ENCODE results near the gene XPO1. TPM values are rescaled to one million over a fixed set of nuclear protein-coding genes. Genes with fewer than 3 reads are reported as not detected.

The XPO1 gene
- total and polyA plus RNA-seq, 2 experiments from 2014 or later, result 80.6 to 160 TPM

DNA sequence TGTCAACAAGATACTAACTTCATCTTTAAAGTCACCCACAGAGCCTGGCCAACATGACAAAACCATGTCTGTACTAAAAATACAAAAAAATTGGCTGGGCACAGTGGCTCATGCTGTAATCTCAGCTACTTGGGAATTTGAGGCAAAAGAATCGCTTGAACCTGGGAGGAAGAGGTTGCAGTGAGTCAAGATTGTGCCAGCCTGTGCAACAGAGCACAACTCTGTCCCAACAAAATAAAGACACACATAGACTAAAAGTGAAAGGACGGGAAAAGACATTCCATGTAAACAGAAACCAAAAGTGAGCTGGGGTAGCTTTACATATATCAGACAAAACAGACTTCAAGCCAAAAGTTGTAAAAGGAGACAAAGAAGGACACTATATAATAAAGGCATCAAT is 102.1 kb downstream of the XPO1 start:
- DNase-seq (ENCODE audit: low read depth in 1 of 2, low spot score in 1 of 2), result peak in 1 of 2 donors; percentile 33
- TF ChIP-seq, protein P1, sequence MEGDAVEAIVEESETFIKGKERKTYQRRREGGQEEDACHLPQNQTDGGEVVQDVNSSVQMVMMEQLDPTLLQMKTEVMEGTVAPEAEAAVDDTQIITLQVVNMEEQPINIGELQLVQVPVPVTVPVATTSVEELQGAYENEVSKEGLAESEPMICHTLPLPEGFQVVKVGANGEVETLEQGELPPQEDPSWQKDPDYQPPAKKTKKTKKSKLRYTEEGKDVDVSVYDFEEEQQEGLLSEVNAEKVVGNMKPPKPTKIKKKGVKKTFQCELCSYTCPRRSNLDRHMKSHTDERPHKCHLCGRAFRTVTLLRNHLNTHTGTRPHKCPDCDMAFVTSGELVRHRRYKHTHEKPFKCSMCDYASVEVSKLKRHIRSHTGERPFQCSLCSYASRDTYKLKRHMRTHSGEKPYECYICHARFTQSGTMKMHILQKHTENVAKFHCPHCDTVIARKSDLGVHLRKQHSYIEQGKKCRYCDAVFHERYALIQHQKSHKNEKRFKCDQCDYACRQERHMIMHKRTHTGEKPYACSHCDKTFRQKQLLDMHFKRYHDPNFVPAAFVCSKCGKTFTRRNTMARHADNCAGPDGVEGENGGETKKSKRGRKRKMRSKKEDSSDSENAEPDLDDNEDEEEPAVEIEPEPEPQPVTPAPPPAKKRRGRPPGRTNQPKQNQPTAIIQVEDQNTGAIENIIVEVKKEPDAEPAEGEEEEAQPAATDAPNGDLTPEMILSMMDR (IDR thresholded peaks at IDR 0.05; ENCODE audit: low read depth, low read length), result no peak
- H3K36me3 ChIP-seq, result no peaks in the 10 kb centered on the region
- H3K9me3 ChIP-seq (ENCODE audit: low read depth), result no peaks in the 10 kb centered on the region
- no peak overlapping the region for H3K27ac ChIP-seq
- H3K27me3 ChIP-seq, result no peaks in the 10 kb centered on the region
- no peak overlapping the region for H3K4me3 ChIP-seq
- H3K4me1 ChIP-seq (ENCODE audit: low read depth), result peaks cover 23% of the 10 kb centered on the region

DNA sequence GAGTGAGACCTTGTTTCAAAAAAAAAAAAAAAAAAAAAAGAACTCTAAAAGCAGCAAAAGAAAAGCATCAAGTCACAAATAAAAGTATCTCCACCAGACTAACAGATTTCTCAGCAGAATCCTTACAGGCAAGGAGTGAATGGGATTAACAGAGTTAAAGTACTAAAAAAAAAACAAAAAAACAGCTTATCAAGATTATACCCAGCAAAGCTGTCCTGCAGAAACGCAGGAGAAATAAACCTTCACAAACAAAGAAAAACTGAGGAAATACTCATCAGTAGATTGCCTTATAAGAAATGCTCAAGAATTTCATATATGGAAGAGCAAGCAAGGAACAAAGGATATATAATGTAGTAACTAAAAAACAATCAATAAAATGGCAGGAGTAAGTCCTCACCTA is 102.9 kb downstream of the XPO1 start:
- Histone ChIP-seq H3K36me3 (no peaks in the 10 kb centered on the region), H3K9me3 (ENCODE audit: low read depth) (no peaks in the 10 kb centered on the region), H3K4me3 (no peak overlapping the region), H3K27ac (no peak overlapping the region), H3K27me3 (no peaks in the 10 kb centered on the region), H3K4me1 (ENCODE audit: low read depth) (peaks cover 23% of the 10 kb centered on the region)
- TF ChIP-seq, protein P1 (IDR thresholded peaks at IDR 0.05; ENCODE audit: low read depth, low read length), result no peak
- no peak for DNase-seq (ENCODE audit: low read depth in 1 of 2, low spot score in 1 of 2)

DNA sequence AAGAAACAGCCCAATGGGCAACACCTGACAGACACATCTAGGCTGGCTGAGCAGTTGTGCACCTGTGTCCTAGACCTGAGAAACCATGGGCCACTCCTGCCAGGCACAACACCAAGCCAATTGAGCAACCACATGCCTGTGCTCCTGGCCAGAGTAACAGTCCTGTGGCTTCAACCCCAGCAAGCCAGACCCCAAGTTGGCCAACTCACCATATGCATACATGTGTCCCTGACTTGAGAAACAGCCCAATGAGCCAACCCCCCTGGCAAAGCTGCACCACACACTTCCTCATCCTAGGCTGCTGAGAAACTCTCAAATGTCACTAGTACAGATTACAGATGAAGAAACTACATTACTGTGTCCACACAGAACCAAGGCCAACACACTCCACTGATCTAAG is 103.8 kb downstream of the XPO1 start:
- no peaks in the 10 kb centered on the region for H3K9me3 ChIP-seq (ENCODE audit: low read depth)
- DNase-seq (ENCODE audit: low read depth in 1 of 2, low spot score in 1 of 2), result no peak
- H3K27me3 ChIP-seq, result no peaks in the 10 kb centered on the region
- no peaks in the 10 kb centered on the region for H3K36me3 ChIP-seq
- TF ChIP-seq, protein P1 (IDR thresholded peaks at IDR 0.05; ENCODE audit: low read depth, low read length), result no peak
- no peak overlapping the region for H3K4me3 ChIP-seq
- peaks cover 20% of the 10 kb centered on the region for H3K4me1 ChIP-seq (ENCODE audit: low read depth)
- peak overlapping the region; percentile 41 for H3K27ac ChIP-seq

DNA sequence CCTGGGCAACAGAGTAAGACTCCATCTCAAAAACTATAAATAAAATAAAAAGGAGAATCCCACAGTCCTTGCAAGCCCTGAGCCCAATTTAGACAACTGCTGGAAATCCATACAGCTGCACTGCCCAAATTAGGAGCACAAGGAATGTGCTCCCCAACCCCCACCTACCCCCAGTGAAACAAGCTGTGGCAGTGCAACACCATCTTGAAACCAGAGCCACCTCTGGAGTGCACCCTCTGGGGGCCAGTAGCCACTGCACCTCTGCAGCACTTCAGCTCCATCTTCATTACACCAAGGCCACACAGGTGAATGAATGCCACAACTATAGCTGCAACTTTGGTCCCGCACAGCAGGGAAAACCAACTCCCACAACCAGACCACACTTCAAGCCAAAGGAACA is 104.5 kb downstream of the XPO1 start:
- H3K4me1 ChIP-seq (ENCODE audit: low read depth), result peaks cover 16% of the 10 kb centered on the region
- peak in 1 of 2 donors; percentile 28 for DNase-seq (ENCODE audit: low read depth in 1 of 2, low spot score in 1 of 2)
- TF ChIP-seq, protein P1 (IDR thresholded peaks at IDR 0.05; ENCODE audit: low read depth, low read length), result no peak
- no peak overlapping the region for H3K4me3 ChIP-seq
- no peaks in the 10 kb centered on the region for H3K36me3 ChIP-seq
- no peaks in the 10 kb centered on the region for H3K9me3 ChIP-seq (ENCODE audit: low read depth)
- no peaks in the 10 kb centered on the region for H3K27me3 ChIP-seq
- peak overlapping the region; percentile 57 for H3K27ac ChIP-seq

DNA sequence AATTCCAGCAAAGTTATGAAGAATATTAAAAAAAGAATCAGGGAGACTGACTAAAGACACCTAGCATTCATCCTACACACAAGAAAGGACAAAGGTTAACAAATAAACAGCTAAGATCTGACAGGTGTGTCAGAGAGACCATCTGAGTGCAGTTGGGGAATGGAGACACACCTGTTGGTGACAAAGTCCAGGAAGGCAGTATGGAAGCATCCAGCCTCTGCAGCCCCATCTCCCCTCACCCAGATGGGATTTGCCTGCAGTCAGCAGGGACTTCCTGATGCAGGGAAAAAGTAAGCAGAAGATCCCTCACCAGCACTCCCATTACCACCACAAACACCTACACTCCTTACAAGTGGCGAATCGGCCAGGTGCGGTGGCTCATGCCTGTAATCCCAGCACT is 105.2 kb downstream of the XPO1 start:
- Histone ChIP-seq H3K27ac (peak overlapping the region; percentile 57), H3K4me3 (no peak overlapping the region), H3K4me1 (ENCODE audit: low read depth) (peaks cover 16% of the 10 kb centered on the region), H3K27me3 (no peaks in the 10 kb centered on the region), H3K9me3 (ENCODE audit: low read depth) (no peaks in the 10 kb centered on the region), H3K36me3 (no peaks in the 10 kb centered on the region)
- DNase-seq (ENCODE audit: low read depth in 1 of 2, low spot score in 1 of 2), result no peak
- TF ChIP-seq, protein P1 (IDR thresholded peaks at IDR 0.05; ENCODE audit: low read depth, low read length), result no peak

DNA sequence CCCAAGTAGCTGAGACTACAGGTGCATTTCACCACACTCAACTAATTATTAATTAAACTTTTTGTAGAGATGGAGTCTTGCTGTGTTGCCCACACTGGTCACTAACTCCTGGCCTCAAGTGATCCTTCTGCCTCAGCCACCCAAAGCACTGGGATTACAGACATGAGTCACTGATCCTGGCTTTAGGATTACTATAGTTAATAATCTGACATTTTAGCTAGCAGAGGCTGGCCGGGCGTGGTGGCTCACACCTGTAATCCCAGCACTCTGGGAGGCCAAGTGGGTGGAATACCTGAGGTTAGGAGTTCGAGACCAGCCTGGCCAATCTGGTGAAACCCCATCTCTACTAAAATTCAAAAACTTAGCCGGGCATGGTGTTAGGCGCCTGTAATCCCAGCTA is 106.8 kb downstream of the XPO1 start:
- H3K36me3 ChIP-seq, result no peaks in the 10 kb centered on the region

More for the DNA sequence above, 106.8 kb downstream of the XPO1 start:
- H3K4me3 ChIP-seq, result no peak overlapping the region
- peaks cover 20% of the 10 kb centered on the region for H3K4me1 ChIP-seq (ENCODE audit: low read depth)
- TF ChIP-seq, protein P1 (IDR thresholded peaks at IDR 0.05; ENCODE audit: low read depth, low read length), result no peak
- H3K9me3 ChIP-seq (ENCODE audit: low read depth), result no peaks in the 10 kb centered on the region
- H3K27ac ChIP-seq, result no peak overlapping the region
- no peak for DNase-seq (ENCODE audit: low read depth in 1 of 2, low spot score in 1 of 2)
- H3K27me3 ChIP-seq, result no peaks in the 10 kb centered on the region
